ENCODE measurements around the gene DDX1.

GRCh38 chr2:15595342-15595905 lies 3.8 kb downstream of the DDX1 start:
- TF ChIP-seq CTCF (IDR thresholded peaks at IDR 0.05) (no peak), POLR2A (IDR thresholded peaks at IDR 0.05) (no peak)

Data from breast epithelium (tissue), 3 donors.